H1 (cell line): Measurements from ENCODE around the gene SLC12A2. TPM values are rescaled to one million over a fixed set of nuclear protein-coding genes. Genes with fewer than 3 reads are reported as not detected.

Source experiments
- CHD7 ChIP-seq: fragments of 300-600 bp; sonication (generic); IDR thresholded peaks from 2 replicates; pipeline ENCODE4 v1.7.1; 2012; ENCODE audit warnings: low read length, moderate library complexity, mild to moderate bottlenecking, inconsistent platforms; ENCODE audit not compliant: insufficient replicate concordance
- SRF ChIP-seq: IDR thresholded peaks from 2 replicates; pipeline ENCODE4 v1.6.1; 2011; ENCODE audit warnings: mild to moderate bottlenecking, low read depth, low read length, moderate library complexity
- polyA plus RNA-seq, 7 experiments: library from polyadenylated mRNA; depleted of rRNA in 3 of 7; stranded (reverse) in 5 of 7; unstranded in 2 of 7; fragments of >200 nt in 5 of 7; fragments of 200-250 nt in 2 of 7; gene quantifications; 1 replicate in 5 of 7; 2 replicates in 1 of 7; 4 replicates in 1 of 7; pipeline versions ENCODE4 v1.2.1 to v1.2.3, GENCODE V29; 2011 to 2013; ENCODE audit warnings: missing spikeins in 2 of 7, mixed read lengths in 2 of 7
- total RNA-seq: library from RNA; stranded (reverse); fragmentation: NEBNext Ultra II Directional; extraction: Animal tissue kit (Norgen Biotek cat#: 25700); gene quantifications from 2 replicates; pipeline ENCODE4 v1.2.1, GENCODE V29; 2021

The SLC12A2 gene
- total and polyA plus RNA-seq, 2 of the 8 experiments (the other 6 are each of a cell fraction or from before 2014, with no cell fraction given): 2.6 to 16.2 TPM

GRCh38 chr5:128213340-128213739, 129.8 kb downstream of the SLC12A2 start (continued):
- TF ChIP-seq CHD7: no peak
- TF ChIP-seq SRF: no peak
